RWPE2 (cell line): ENCODE measurements around the gene RNF217.

Source experiments
- ATAC-seq: fragments of 200-7000 bp; cut with Tn5 transposase; 3 replicates; pipeline ENCODE4 v1.9.1; 2021; ENCODE audit warnings: low read depth
- DNase-seq: peaks from one replicate; pipeline ENCODE4 v3.0.0-alpha.2; 2020; ENCODE audit warnings: low spot score
- H3K27ac ChIP-seq: fragments of 450-650 bp; 2 replicates; pipeline ENCODE4 v1.5.1; 2017; ENCODE audit warnings: mild to moderate bottlenecking; ENCODE audit not compliant: poor library complexity, severe bottlenecking
- H3K27me3 ChIP-seq: fragments of 250-450 bp; sonication (Bioruptor Pico); 2 replicates; pipeline ENCODE4 v1.5.1; 2021; ENCODE audit warnings: mild to moderate bottlenecking, moderate library complexity; ENCODE audit not compliant: insufficient read depth, poor library complexity, severe bottlenecking
- H3K36me3 ChIP-seq: fragments of 250-450 bp; sonication (Bioruptor Pico); 2 replicates; pipeline ENCODE4 v1.5.1; 2020; ENCODE audit warnings: low read depth, mild to moderate bottlenecking, moderate library complexity
- H3K4me1 ChIP-seq: fragments of 250-450 bp; sonication (Bioruptor Pico); 2 replicates; pipeline ENCODE4 v1.5.1; 2021; ENCODE audit warnings: mild to moderate bottlenecking, moderate library complexity; ENCODE audit not compliant: insufficient read depth, poor library complexity, severe bottlenecking
- H3K4me3 ChIP-seq: fragments of 250-450 bp; sonication (Bioruptor Pico); 2 replicates; pipeline ENCODE4 v1.5.1; 2021; ENCODE audit warnings: mild to moderate bottlenecking, moderate library complexity; ENCODE audit not compliant: severe bottlenecking
- H3K9me3 ChIP-seq: fragments of 250-450 bp; sonication (Bioruptor Pico); 2 replicates; pipeline ENCODE4 v1.5.1; 2021; ENCODE audit warnings: mild to moderate bottlenecking, moderate library complexity; ENCODE audit not compliant: severe bottlenecking
- TF ChIP-seq, protein P1 (sequence below): fragments of 450-650 bp; IDR thresholded peaks from one replicate; pipeline ENCODE4 v1.5.1; 2017; ENCODE audit warnings: mild to moderate bottlenecking, moderate library complexity; ENCODE audit not compliant: poor library complexity, severe bottlenecking

RNF217 gene

DNA sequence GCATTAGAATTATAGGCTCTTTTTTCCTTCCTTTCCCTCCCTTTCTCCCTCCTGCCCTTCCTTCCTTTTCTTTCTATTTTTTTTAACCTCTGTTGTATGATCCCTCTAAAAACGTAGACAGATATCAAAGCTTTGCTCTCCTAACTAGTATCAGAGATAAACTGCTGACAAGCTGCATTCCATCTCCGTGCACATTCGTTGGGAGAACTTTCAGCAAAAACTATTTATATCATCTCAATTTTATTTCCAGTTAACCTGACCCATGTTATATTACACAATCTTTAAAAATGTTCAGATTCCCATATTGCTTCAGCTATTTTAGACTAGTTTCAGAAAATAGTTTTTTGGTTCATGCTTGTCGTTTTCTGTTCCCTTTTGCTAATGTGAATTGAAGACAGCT lies 47.3 kb downstream of the RNF217 start:
- H3K27me3 ChIP-seq = no peaks in the 10 kb centered on the region
- H3K36me3 ChIP-seq = peaks cover 19% of the 10 kb centered on the region
- no peak for DNase-seq
- peaks cover 33% of the 10 kb centered on the region for H3K4me1 ChIP-seq
- TF ChIP-seq, protein P1, sequence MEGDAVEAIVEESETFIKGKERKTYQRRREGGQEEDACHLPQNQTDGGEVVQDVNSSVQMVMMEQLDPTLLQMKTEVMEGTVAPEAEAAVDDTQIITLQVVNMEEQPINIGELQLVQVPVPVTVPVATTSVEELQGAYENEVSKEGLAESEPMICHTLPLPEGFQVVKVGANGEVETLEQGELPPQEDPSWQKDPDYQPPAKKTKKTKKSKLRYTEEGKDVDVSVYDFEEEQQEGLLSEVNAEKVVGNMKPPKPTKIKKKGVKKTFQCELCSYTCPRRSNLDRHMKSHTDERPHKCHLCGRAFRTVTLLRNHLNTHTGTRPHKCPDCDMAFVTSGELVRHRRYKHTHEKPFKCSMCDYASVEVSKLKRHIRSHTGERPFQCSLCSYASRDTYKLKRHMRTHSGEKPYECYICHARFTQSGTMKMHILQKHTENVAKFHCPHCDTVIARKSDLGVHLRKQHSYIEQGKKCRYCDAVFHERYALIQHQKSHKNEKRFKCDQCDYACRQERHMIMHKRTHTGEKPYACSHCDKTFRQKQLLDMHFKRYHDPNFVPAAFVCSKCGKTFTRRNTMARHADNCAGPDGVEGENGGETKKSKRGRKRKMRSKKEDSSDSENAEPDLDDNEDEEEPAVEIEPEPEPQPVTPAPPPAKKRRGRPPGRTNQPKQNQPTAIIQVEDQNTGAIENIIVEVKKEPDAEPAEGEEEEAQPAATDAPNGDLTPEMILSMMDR = no peak
- H3K27ac ChIP-seq = no peak overlapping the region
- H3K9me3 ChIP-seq = no peaks in the 10 kb centered on the region
- ATAC-seq = no peak
- no peak overlapping the region for H3K4me3 ChIP-seq

DNA sequence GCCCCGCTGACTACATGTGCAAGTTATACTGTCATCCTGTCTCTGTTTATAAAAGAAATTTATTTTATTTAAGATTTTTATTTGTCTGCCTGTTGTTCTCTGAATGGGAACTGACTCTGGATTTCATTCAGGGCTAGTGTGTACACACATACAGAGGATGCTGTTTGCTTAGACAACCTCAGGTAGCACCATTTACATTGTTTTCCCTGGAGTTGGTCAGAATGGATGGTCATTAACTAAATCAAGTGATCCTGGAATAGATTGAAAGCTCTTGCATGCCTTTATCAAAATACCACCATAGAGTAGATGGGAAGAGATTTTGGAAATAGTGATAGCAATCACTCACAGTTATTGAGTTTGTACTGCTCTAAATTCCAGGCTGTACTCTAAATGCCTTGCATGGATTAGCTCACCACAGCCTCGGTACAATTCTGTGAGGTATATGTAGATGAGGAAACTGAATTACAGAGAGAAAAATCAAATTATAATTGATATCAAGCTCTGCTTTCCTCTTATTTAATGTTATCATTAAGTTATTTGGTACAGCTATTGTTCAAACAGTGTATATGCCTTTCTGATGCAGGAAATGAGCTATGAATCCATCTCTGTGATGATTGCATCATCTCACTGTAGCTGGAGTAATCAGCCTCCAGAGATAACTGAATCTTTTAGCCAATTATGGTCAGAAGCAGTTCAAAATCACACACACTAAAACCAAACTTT lies 51.9 kb downstream of the RNF217 start:
- TF ChIP-seq, protein P1 = no peak
- DNase-seq = no peak
- H3K4me3 ChIP-seq = no peak overlapping the region
- peak; percentile 84 for ATAC-seq
- peak overlapping the region; percentile 61 for H3K27ac ChIP-seq
- H3K27me3 ChIP-seq = no peaks in the 10 kb centered on the region
- H3K36me3 ChIP-seq = peaks cover 29% of the 10 kb centered on the region
- H3K4me1 ChIP-seq = peaks cover 32% of the 10 kb centered on the region
- H3K9me3 ChIP-seq = no peaks in the 10 kb centered on the region

DNA sequence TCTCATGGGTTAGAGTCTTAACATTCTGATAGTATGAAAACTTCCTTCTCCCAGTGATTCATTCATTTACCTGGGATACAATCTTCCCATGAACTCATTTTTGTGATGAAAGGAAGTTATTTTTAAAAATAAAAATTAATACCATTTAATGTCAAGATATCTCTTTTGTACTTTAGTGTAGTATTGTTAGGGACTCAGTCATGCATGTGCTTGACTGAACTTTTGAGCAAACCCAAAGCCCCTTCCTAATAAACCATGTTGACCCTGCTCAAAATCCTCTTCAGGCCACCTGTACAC lies 52.4 kb downstream of the RNF217 start:
- DNase-seq = no peak

DNA sequence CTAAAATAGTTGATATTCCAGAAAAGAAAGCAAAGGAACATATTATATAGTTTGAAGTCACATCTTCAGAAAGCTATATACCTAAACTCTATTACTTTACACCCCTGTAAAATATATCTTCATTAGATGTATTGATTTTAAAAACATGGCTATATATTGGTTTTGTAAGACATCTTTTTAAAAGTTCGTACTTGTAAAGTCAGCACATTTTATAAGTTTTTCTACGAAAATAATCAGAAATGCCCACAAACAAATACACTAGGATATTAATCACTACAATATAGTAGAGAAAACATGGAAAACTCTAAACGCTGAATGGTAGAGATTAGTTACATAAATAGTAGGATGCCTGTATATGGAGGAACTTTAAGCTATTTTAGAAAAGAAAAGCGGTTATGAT lies 52.9 kb downstream of the RNF217 start:
- Histone ChIP-seq H3K4me1 (peaks cover 32% of the 10 kb centered on the region), H3K36me3 (peaks cover 29% of the 10 kb centered on the region), H3K27ac (peak overlapping the region; percentile 61), H3K4me3 (no peak overlapping the region), H3K27me3 (no peaks in the 10 kb centered on the region), H3K9me3 (no peaks in the 10 kb centered on the region)
- no peak for DNase-seq
- ATAC-seq = no peak
- TF ChIP-seq, protein P1 = no peak

More for the DNA sequence above, 52.4 kb downstream of the RNF217 start:
- no peaks in the 10 kb centered on the region for H3K27me3 ChIP-seq
- TF ChIP-seq, protein P1 = no peak
- H3K27ac ChIP-seq = peak overlapping the region; percentile 61
- H3K36me3 ChIP-seq = peaks cover 29% of the 10 kb centered on the region
- no peaks in the 10 kb centered on the region for H3K9me3 ChIP-seq
- no peak overlapping the region for H3K4me3 ChIP-seq
- H3K4me1 ChIP-seq = peaks cover 32% of the 10 kb centered on the region
- ATAC-seq = no peak

- Histone ChIP-seq H3K36me3 (peaks cover 16% of the 10 kb centered on the region), H3K9me3 (no peaks in the 10 kb centered on the region), H3K4me3 (no peak overlapping the region), H3K27me3 (no peaks in the 10 kb centered on the region), H3K27ac (no peak overlapping the region), H3K4me1 (peaks cover 20% of the 10 kb centered on the region)
- TF ChIP-seq, protein P1 = no peak
- DNase-seq = no peak
- ATAC-seq = no peak
Measured at GRCh38 chr6:125018136-125018535, 55.9 kb downstream of the RNF217 start.
